GM19035 (cell line): ENCODE data around the gene SSX5.
"Not testable (repeated sequence)": the region's sequence is repeated elsewhere in the genome, so short reads cannot be mapped to it uniquely, and the experiment has no call there.

Experiments used
- ATAC-seq: cut with Tn5 transposase; IDR thresholded peaks from one replicate; pipeline ENCODE4 v1.9.1; 2021; ENCODE audit not compliant: unreplicated experiment

SSX5 gene, protein sequence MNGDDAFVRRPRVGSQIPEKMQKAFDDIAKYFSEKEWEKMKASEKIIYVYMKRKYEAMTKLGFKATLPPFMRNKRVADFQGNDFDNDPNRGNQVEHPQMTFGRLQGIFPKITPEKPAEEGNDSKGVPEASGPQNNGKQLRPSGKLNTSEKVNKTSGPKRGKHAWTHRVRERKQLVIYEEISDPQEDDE

DNA sequence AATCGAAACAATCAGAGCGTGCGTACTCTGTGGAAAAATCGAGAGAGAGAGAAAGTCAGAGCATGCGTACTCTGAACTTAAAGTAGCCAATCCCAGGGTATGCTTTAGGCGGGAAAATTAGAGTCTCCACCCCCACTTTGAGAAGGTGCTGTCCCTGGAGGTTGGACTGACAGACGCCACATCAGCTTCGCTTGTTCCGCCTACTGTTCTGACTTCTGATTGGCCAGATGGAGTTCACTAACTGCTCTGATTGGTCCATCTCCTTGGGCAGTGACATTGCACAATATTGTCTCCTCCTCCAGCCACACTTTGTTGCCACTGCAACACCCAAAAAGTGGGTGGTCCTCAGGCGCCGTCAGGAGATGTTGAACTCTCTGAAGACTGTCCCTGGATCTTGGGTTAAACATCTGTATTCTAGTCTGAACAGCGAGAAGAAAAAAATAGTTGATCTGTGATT, at the start of gene SSX5:
Gene SSX5, minus strand, starts transcription at position 51 of the 457 bp plus-strand sequence. CDS start 1,437 bp downstream, outside the sequence.
- no peak for ATAC-seq

DNA sequence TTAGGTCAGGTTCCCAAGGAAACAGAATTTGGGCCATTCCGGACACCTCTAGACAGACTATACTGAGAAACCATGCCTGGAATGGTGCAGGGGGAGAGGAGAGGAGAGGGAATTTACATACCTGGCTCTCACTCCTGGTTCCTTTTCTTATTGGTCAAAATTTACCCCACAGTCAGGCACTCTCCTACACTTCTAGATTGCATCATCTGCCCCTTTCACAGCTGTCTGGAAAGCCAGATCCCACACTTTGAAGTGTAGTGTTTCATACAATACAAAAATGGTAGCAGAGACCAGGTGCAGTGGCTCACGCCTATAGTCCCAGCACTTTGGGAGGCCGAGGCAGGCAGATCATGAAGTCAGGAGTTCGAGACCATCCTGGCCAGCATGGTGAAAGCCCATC, 27.6 kb upstream of the SSX5 start:
- ATAC-seq = not testable (repeated sequence)

DNA sequence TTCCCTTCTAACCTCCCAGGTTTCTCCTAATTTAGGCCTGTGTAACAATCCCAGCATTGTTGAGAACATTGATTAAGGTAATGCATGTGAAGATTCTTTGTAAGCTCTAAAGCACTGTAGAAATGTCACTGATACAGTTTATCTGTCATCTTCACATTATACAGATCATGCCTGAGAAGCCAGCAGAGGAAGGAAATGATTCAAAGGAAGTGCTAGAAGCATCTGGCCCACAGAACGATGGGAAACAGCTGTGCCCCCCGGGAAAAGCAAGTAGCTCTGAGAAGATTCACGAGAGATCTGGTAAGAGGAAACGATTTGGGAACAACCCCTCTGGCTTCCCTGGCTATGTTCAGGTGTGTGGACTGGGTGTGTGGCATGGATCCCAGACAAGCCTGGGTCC, 17.7 kb upstream of the SSX5 start:
- ATAC-seq = not testable (repeated sequence)

DNA sequence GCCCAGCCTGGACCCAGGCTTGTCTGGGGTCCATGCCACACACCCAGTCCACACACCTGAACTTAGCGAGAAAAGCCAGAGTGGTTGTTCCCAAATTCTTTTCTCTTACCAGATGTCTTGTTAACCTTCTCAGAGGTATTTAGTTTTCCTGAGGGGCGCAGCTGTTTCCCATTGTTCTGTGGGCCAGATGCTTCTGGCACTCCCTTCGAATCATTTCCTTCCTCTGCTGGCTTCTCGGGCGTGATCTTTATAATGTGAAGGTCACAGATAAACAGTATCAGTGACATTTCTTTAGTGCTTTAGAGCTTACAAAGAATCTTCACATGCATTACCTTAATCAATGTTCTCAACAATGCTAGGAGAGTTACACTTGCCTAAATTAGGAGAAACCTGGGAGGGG, 6.6 kb downstream of the SSX5 start:
- not testable (repeated sequence) for ATAC-seq

DNA sequence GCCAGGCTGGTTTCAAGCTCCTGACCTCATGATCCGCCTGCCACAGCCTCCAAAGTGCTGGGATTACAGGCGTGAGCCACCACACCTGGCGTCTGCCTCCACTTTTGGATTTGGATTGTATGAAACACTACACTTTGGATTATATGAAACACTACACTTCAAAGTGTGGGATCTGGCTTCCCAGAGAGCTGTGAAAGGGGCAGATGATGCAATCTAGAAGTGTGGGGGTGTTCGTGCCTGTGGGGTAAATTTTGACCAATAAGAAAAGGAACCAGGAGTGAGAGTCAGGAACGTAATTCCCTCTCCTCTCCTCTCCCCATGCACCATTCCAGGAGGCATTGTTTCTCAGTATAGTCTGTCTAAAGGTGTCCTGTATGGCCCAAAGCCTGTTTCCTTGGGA, 14.7 kb downstream of the SSX5 start:
- ATAC-seq = not testable (repeated sequence)

DNA sequence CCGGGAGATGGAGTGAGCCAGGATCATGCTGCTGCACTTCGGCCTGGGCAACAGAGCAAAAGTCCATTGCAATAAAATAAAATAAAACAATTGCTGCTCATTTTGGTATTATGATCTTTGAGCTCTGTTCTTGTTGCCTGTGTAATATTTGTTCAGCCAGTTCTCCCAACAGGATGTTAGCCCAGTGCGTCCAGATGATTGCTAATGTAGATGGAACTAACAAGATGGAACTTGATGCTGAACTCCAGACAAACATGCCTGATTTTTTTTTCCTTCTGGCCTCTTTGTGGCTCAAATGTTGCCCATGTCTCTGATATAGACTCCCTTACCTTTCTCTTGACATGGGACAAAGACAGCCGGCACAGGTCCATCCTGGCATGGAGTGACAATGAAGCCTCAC, 15.8 kb downstream of the SSX5 start:
- no peak for ATAC-seq

DNA sequence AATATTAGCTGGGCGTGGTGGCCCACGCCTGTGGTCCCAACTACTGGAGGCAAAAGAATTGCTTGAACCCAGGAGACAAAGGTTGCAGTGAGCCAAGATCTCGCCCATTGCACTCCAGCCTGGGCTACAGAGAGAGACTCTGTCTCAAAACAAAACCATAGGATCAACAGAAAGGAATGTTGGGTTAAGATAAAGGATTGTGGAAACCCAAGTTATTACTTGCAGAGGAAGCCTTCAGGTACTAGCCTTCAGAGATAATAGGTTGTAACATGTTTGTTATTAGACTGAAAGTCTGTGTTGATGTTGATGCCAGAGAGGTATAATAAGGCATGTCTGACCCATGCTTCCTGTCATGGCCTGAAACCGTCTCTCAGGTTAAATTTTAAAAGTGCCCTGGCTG, 16.9 kb downstream of the SSX5 start:
- no peak for ATAC-seq

DNA sequence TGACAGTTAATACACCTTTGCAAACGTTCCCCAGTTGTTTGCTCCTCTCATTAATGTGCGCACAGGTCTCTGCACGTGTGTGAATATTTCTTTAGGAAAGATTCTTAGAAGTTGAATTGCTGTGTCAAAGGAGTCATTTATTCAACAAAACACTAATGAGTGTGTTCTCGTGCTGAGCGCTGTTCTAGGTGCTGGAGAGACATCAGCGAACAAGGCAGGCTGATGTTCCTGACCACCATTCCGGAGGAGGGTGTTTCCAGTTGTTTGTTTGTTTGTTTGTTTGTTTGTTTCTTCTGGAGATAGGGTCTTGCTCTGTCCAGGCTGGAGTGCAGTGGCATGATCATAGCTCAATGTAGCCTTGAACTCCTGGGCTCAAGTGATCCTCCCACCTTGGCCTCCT, 30.3 kb downstream of the SSX5 start:
- ATAC-seq = not testable (repeated sequence)

DNA sequence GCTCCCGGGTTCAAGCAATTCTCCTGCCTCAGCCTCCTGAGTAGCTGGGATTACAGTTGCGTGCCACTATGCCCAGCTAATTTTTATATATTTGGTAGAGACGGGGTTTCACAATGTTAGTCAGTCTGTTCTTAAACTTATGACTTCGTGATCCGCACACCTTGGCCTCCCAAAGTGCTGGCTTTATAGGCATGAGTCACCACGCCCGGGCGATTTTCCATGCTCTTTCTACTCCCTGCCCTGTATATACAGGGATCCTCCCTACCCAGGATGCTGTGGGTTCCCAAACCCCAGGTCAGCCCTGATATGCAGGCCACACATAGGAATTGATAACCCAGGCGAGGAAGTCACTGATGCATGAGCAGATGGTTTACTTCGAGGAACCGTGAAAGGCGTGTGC, 31.4 kb downstream of the SSX5 start:
- ATAC-seq = no peak

DNA sequence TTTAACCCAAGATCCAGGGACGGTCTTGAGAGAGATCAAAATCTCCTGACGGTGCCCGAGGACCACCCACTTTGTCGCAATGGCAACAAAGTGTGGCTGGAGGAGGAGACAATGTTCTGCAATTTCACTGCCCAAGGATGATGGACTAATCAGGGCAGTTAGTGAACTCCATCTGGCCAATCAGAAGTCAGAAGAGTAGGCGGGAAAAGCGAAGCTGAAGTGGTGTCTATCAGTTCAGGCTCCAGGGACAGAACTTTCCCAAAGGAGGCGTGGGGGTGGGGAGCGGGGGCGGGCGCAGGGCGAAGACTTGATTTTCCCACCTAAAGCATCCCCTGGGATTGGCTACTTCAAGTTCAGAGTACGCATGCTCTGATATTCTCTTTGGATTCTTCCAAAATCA, 40.6 kb downstream of the SSX5 start:
- ATAC-seq = no peak

DNA sequence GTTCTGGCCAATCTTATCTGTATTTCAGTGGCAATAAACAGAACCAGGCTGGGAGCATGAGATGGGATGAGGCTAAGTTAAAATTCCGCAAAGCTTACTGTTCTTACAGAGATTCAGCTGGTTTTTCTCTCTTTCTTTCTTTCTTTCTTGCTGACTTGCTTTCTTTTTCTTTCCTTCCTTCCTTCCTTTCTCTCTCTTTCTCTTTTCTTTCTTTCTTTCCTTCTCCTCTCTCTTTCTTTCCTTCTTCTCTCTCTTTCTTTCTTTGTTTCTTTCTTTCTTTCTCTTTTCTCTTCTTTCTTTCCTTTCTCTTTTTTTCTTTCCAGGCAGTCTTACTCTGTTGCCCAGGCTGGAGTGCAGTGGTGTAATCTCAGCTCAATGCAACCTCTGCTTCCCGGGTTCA, 41.8 kb downstream of the SSX5 start:
- no peak for ATAC-seq

DNA sequence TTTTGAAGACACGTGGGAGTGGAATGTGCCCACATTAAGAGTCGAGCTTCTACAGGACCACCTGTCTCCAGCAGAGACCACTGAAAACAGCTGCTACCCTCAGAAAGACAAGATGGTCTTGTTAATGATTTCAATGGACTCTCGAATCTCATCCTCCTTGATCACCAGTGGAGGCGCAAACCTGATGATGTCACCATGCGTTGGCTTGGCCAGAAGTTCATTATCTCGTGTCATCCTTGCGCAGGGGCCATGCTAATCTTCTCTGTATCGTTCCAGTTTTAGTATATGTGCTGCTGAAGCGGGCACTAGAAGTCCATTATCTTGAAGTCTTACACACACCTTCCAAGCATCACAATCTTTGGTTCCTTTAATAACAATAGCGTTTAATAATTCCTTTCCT, 42.8 kb downstream of the SSX5 start:
- ATAC-seq = no peak

DNA sequence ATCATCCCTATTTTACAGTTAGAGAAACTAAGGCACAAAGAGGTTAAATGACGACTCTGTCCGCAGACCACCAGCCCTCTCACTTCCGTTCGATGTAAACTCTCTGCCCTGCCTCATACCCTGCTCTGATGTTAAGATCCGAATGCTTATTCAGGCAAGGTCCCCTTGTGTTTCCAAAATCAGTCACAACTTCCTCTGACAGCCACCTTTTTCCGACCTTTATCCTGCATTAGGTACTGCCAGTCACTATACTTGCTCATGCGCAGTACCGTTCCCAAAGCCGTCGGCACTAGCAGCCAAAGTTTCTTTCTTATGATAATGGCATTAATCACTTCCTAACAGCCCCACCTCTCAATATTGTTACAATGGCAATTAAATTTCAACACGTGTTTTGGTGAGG, 53.9 kb downstream of the SSX5 start:
- not testable (repeated sequence) for ATAC-seq

DNA sequence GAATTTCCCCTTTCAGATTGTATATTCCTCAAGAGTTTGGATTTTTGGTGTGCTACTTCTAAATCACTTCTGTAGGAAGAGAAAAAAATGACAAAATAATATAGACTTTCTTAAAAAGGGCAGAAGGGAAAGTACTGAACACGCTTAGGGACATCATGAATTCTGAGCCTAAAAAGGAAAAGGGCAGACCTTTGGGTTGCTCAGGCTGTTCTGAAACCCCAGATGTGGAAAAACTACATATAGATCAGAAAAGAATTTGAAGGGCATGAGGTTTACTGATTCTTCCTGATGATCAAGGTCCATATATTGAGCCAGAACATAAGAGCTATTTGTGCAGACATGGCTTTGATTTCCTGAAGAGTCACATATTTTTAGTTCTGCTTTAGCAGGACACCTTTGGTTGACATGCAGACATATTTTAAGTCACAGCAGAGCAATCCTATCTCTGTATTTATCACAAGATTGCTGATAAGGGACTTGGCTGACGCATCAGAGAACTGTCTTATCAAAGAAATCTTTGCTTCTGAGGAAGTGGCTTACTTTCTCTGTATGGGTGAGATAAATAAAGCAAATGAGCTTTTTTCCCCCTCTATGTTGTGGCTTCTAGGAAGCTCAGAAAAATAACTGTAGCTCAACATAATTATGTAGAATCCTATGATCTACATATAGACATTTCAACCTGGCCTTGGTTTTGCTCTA, 54.6 kb downstream of the SSX5 start:
- not testable (repeated sequence) for ATAC-seq

DNA sequence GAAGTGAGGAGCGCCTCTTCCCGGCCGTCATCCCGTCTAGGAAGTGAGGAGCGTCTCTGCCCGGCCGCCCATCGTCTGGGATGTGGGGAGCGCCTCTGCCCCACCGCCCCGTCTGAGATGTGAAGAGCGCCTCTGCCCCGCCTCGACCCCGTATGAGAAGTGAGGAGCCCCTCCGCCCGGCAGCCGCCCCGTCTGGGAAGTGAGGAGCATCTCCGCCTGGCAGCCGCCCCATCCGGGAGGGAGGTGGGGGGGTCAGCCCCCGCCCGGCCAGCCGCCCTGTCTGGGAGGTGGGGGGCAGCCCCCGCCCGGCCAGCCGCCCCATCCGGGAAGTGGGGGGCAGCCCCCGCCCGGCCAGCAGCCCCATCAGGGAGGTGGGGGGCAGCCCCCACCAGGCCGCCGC, 57.5 kb downstream of the SSX5 start:
- not testable (repeated sequence) for ATAC-seq
